Measurements from ENCODE around the gene RGCC. TPM values are rescaled to one million over a fixed set of nuclear protein-coding genes. Genes with fewer than 3 reads are reported as not detected.
A peak's percentile ranks its signal among the peaks of the same experiment; 100 is the strongest.

The RGCC gene
- total RNA-seq, 4 donors from 2014 or later: 29.0 to 522 (median 319) TPM

DNA sequence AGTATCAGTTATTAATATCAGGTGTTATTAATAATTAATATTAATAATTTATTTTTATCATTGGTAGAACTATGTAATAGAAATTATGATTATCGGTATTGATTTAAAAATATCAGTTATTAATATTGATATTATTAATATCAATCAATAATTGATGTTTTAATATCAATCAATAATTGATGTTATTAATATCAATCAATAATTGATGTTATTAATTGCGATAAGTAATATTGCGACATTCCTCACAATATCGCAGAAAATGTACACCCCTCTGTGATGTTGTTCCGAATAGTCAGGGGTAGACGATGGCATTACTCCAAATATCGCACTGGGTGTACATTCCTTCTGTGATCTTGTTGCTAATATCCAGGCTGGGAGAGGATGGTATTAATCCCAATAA, 3.7 kb upstream of the RGCC start:
- no peak for DNase-seq
- Histone ChIP-seq H3K9me3 (no peaks in the 10 kb centered on the region), H3K4me3 (no peak overlapping the region), H3K4me1 (peaks cover 0 to 5% of the 10 kb centered on the region in 2 donors), H3K36me3 (no peaks in the 10 kb centered on the region), H3K27me3 (no peaks in the 10 kb centered on the region), H3K27ac (no peak overlapping the region)
- no peak for TF ChIP-seq POLR2A (IDR thresholded peaks at IDR 0.05)
- TF ChIP-seq, protein P1, sequence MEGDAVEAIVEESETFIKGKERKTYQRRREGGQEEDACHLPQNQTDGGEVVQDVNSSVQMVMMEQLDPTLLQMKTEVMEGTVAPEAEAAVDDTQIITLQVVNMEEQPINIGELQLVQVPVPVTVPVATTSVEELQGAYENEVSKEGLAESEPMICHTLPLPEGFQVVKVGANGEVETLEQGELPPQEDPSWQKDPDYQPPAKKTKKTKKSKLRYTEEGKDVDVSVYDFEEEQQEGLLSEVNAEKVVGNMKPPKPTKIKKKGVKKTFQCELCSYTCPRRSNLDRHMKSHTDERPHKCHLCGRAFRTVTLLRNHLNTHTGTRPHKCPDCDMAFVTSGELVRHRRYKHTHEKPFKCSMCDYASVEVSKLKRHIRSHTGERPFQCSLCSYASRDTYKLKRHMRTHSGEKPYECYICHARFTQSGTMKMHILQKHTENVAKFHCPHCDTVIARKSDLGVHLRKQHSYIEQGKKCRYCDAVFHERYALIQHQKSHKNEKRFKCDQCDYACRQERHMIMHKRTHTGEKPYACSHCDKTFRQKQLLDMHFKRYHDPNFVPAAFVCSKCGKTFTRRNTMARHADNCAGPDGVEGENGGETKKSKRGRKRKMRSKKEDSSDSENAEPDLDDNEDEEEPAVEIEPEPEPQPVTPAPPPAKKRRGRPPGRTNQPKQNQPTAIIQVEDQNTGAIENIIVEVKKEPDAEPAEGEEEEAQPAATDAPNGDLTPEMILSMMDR (IDR thresholded peaks at IDR 0.05): no peak
- intact Hi-C loops (cut with DNase I; ENCODE audit: low total_unique reads): no loop called here

DNA sequence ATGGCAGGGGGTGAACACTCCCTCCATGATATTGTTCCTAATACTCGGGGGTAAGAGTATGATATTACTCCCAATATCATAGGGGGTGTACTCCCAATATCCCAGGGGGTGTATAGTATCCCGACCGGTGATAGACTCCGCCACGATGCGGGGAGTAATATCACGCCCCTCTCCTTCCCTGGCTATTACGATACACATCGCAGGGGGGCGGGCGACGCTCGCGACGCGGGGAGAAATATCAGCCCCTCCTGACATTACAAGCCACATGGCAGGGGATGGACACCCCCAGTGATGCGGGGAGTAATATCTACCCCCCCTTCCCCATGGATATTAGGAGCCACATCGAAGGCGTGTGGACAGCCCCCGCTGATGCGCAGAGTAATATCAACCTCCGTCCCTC, 3.2 kb upstream of the RGCC start:
- Histone ChIP-seq H3K4me1 (peaks cover 0 to 5% of the 10 kb centered on the region in 2 donors), H3K9me3 (no peaks in the 10 kb centered on the region), H3K27me3 (no peaks in the 10 kb centered on the region), H3K36me3 (no peaks in the 10 kb centered on the region), H3K4me3 (no peak overlapping the region), H3K27ac (no peak overlapping the region)
- no peak for TF ChIP-seq POLR2A (IDR thresholded peaks at IDR 0.05)
- DNase-seq: no peak
- intact Hi-C loops (cut with DNase I; ENCODE audit: low total_unique reads): no loop called here

GRCh38 chr13:41455725-41456419, 1.5 kb upstream of the RGCC start:
- no peak overlapping the region for H3K27ac ChIP-seq
- no peaks in the 10 kb centered on the region for H3K36me3 ChIP-seq
- no peaks in the 10 kb centered on the region for H3K9me3 ChIP-seq
- H3K4me3 ChIP-seq: no peak overlapping the region
- no peaks in the 10 kb centered on the region for H3K27me3 ChIP-seq
- H3K4me1 ChIP-seq: peaks cover 0 to 5% of the 10 kb centered on the region in 2 donors
- intact Hi-C loops (cut with DNase I; ENCODE audit: low total_unique reads): no loop called here
- no peak for DNase-seq
- TF ChIP-seq, protein P1 (IDR thresholded peaks at IDR 0.05): no peak
- no peak for TF ChIP-seq POLR2A (IDR thresholded peaks at IDR 0.05)

GRCh38 chr13:41457589-41458186, 338 bp downstream of the RGCC start:
- Histone ChIP-seq H3K27me3 (no peaks in the 10 kb centered on the region), H3K4me1 (peaks cover 0 to 5% of the 10 kb centered on the region in 2 donors), H3K27ac (peak overlapping the region; percentile 49 to 52), H3K36me3 (no peaks in the 10 kb centered on the region), H3K9me3 (no peaks in the 10 kb centered on the region), H3K4me3 (peak overlapping the region; percentile 40 to 47)
- TF ChIP-seq, protein P1 (IDR thresholded peaks at IDR 0.05): no peak
- TF ChIP-seq POLR2A (IDR thresholded peaks at IDR 0.05): no peak
- DNase-seq: no peak
- intact Hi-C loops (cut with DNase I; ENCODE audit: low total_unique reads): no loop called here

DNA sequence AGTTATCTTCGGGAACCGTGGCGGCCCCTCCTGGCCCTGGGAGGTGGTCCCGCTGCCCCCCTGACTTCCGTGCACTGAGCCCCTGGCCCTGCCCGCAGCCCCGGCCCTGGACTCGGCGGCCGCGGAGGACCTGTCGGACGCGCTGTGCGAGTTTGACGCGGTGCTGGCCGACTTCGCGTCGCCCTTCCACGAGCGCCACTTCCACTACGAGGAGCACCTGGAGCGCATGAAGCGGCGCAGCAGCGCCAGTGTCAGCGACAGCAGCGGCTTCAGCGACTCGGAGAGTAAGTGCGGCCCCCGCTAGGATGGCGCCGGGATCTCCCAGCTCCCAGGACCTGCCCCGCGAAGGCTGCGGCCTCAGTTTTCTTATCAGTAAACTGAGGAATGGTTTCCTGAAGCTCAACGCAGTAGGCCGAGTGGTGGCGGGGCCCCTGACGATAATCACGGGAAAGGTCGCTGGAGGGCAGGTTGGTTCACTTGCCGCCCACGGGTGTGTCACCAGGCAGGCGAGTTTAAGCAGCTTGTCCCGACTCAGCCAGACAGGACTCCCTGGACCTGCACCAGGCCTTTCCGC, 924 bp downstream of the RGCC start:
- Histone ChIP-seq H3K27ac (peak overlapping the region; percentile 49 to 52), H3K9me3 (no peaks in the 10 kb centered on the region), H3K4me3 (peak overlapping the region; percentile 40 to 47), H3K27me3 (no peaks in the 10 kb centered on the region), H3K36me3 (no peaks in the 10 kb centered on the region), H3K4me1 (peaks cover 0 to 5% of the 10 kb centered on the region in 2 donors)
- DNase-seq: peak in 1 of 2 donors; percentile 29
- TF ChIP-seq, protein P1 (IDR thresholded peaks at IDR 0.05): no peak
- TF ChIP-seq POLR2A (IDR thresholded peaks at IDR 0.05): no peak
- intact Hi-C loops (cut with DNase I; ENCODE audit: low total_unique reads): no loop called here

All from uterus (tissue), 4 donors.